ENCODE data around the gene PRELID2.

The PRELID2 gene

GRCh38 chr5:145778144-145778900 lies 56.8 kb downstream of the PRELID2 start:
- Histone ChIP-seq H3K4me1 (ENCODE audit: insufficient read depth, insufficient read length) (no peaks in the 10 kb centered on the region), H3K9ac (ENCODE audit: insufficient read length, low read depth) (no peak overlapping the region), H3K36me3 (ENCODE audit: insufficient read depth, insufficient read length, low read length) (no peaks in the 10 kb centered on the region), H3K27me3 (ENCODE audit: insufficient read depth, insufficient read length) (no peaks in the 10 kb centered on the region), H3K4me3 (ENCODE audit: insufficient read length, low read depth) (no peak overlapping the region), H3K9me3 (ENCODE audit: insufficient read depth, low read length) (peaks cover 10% of the 10 kb centered on the region; the same call in 1 of the 2 replicates)
- TF ChIP-seq SUZ12 (IDR thresholded peaks at IDR 0.05; ENCODE audit: extremely low read depth, insufficient read depth, insufficient read length) (no peak), ZNF274 (IDR thresholded peaks at IDR 0.05; ENCODE audit: low read depth, low read length) (no peak), YY1 (IDR thresholded peaks at IDR 0.05; ENCODE audit: insufficient read depth, insufficient read length) (no peak)
- no peak for DNase-seq (ENCODE audit: low read depth, low spot score)

- H3K27me3 ChIP-seq (ENCODE audit: insufficient read depth, insufficient read length), result no peaks in the 10 kb centered on the region
- peaks cover 10% of the 10 kb centered on the region; the same call in 1 of the 2 replicates for H3K9me3 ChIP-seq (ENCODE audit: insufficient read depth, low read length)
- TF ChIP-seq SUZ12 (IDR thresholded peaks at IDR 0.05; ENCODE audit: extremely low read depth, insufficient read depth, insufficient read length) (no peak), YY1 (IDR thresholded peaks at IDR 0.05; ENCODE audit: insufficient read depth, insufficient read length) (no peak)
- no peak overlapping the region for H3K9ac ChIP-seq (ENCODE audit: insufficient read length, low read depth)
- H3K36me3 ChIP-seq (ENCODE audit: insufficient read depth, insufficient read length, low read length), result no peaks in the 10 kb centered on the region
- H3K4me3 ChIP-seq (ENCODE audit: insufficient read length, low read depth), result no peak overlapping the region
- no peaks in the 10 kb centered on the region for H3K4me1 ChIP-seq (ENCODE audit: insufficient read depth, insufficient read length)
- no peak for DNase-seq (ENCODE audit: low read depth, low spot score)
Measured at GRCh38 chr5:145777445-145778063, 57.6 kb downstream of the PRELID2 start.

DNA sequence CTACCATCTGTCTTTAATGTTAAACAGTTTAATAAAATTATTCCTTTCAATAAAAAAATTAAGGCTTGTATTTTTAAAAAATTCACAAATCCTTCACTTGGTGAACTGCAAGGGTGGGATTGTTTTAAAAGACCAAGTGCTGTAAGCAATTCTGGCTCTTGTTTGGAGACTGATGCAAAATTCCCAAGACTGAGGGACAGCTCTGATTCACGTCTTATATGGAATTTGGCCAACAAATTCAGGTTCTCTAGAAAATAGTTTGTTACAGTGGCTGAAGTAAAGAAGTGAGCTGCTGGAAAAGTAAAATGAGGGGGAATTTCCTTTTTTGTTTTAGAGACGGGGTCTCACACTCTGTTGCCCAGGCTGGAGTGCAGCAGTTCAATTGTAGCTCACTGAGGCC lies 58.3 kb downstream of the PRELID2 start:
- TF ChIP-seq SUZ12 (IDR thresholded peaks at IDR 0.05; ENCODE audit: extremely low read depth, insufficient read depth, insufficient read length), result no peak
- no peak for TF ChIP-seq ZNF274 (IDR thresholded peaks at IDR 0.05; ENCODE audit: low read depth, low read length)
- no peak for TF ChIP-seq YY1 (IDR thresholded peaks at IDR 0.05; ENCODE audit: insufficient read depth, insufficient read length)
- DNase-seq (ENCODE audit: low read depth, low spot score), result no peak
- no peak overlapping the region for H3K9ac ChIP-seq (ENCODE audit: insufficient read length, low read depth)
- no peaks in the 10 kb centered on the region for H3K27me3 ChIP-seq (ENCODE audit: insufficient read depth, insufficient read length)
- H3K9me3 ChIP-seq (ENCODE audit: insufficient read depth, low read length), result peaks cover 10% of the 10 kb centered on the region; the same call in 1 of the 2 replicates
- H3K36me3 ChIP-seq (ENCODE audit: insufficient read depth, insufficient read length, low read length), result no peaks in the 10 kb centered on the region
- H3K4me1 ChIP-seq (ENCODE audit: insufficient read depth, insufficient read length), result no peaks in the 10 kb centered on the region
- H3K4me3 ChIP-seq (ENCODE audit: insufficient read length, low read depth), result no peak overlapping the region

DNA sequence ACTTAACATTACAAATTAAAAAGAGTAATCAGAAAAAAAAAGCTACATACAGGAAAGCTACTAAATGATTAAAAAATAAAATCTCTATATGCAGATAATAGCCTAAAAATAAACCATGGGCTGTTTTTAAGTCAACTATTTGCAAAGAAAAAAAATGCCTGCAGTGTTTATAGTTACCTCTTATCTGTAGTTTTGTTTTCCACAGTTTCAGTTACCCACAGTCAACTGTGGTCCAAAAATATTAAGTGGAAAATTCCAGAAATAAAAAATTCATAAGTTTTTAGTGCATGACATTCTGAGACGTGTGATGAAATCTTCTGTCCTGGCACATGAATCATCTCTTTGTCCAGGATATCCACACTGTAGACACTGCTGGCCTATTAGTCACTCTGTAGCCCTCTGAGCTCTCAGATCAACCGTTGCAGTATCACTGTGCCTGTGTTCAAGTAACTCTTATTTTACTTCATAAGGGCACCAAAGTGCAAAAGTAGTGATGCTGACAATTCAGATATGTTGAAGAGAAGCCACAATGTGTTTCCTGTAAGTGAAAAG lies 59.2 kb downstream of the PRELID2 start:
- TF ChIP-seq SUZ12 (IDR thresholded peaks at IDR 0.05; ENCODE audit: extremely low read depth, insufficient read depth, insufficient read length) (no peak), YY1 (IDR thresholded peaks at IDR 0.05; ENCODE audit: insufficient read depth, insufficient read length) (no peak), ZNF274 (IDR thresholded peaks at IDR 0.05; ENCODE audit: low read depth, low read length) (no peak)
- no peak for DNase-seq (ENCODE audit: low read depth, low spot score)
- Histone ChIP-seq H3K4me3 (ENCODE audit: insufficient read length, low read depth) (no peak overlapping the region), H3K36me3 (ENCODE audit: insufficient read depth, insufficient read length, low read length) (no peaks in the 10 kb centered on the region), H3K27me3 (ENCODE audit: insufficient read depth, insufficient read length) (no peaks in the 10 kb centered on the region), H3K9me3 (ENCODE audit: insufficient read depth, low read length) (peaks cover 10% of the 10 kb centered on the region; the same call in 1 of the 2 replicates), H3K4me1 (ENCODE audit: insufficient read depth, insufficient read length) (no peaks in the 10 kb centered on the region), H3K9ac (ENCODE audit: insufficient read length, low read depth) (no peak overlapping the region)

GRCh38 chr5:145775411-145775810 lies 59.7 kb downstream of the PRELID2 start:
- Histone ChIP-seq H3K36me3 (ENCODE audit: insufficient read depth, insufficient read length, low read length) (no peaks in the 10 kb centered on the region), H3K9ac (ENCODE audit: insufficient read length, low read depth) (no peak overlapping the region), H3K4me3 (ENCODE audit: insufficient read length, low read depth) (no peak overlapping the region), H3K4me1 (ENCODE audit: insufficient read depth, insufficient read length) (no peaks in the 10 kb centered on the region), H3K9me3 (ENCODE audit: insufficient read depth, low read length) (peaks cover 10% of the 10 kb centered on the region; the same call in 1 of the 2 replicates), H3K27me3 (ENCODE audit: insufficient read depth, insufficient read length) (no peaks in the 10 kb centered on the region)
- DNase-seq (ENCODE audit: low read depth, low spot score), result no peak
- TF ChIP-seq YY1 (IDR thresholded peaks at IDR 0.05; ENCODE audit: insufficient read depth, insufficient read length), result no peak
- TF ChIP-seq SUZ12 (IDR thresholded peaks at IDR 0.05; ENCODE audit: extremely low read depth, insufficient read depth, insufficient read length), result no peak
- no peak for TF ChIP-seq ZNF274 (IDR thresholded peaks at IDR 0.05; ENCODE audit: low read depth, low read length)

- H3K36me3 ChIP-seq (ENCODE audit: insufficient read depth, insufficient read length, low read length), result no peaks in the 10 kb centered on the region
- H3K4me3 ChIP-seq (ENCODE audit: insufficient read length, low read depth), result no peak overlapping the region
- no peak for DNase-seq (ENCODE audit: low read depth, low spot score)
- H3K27me3 ChIP-seq (ENCODE audit: insufficient read depth, insufficient read length), result no peaks in the 10 kb centered on the region
- peaks cover 10% of the 10 kb centered on the region; the same call in 1 of the 2 replicates for H3K9me3 ChIP-seq (ENCODE audit: insufficient read depth, low read length)
- H3K4me1 ChIP-seq (ENCODE audit: insufficient read depth, insufficient read length), result no peaks in the 10 kb centered on the region
- TF ChIP-seq SUZ12 (IDR thresholded peaks at IDR 0.05; ENCODE audit: extremely low read depth, insufficient read depth, insufficient read length), result no peak
- TF ChIP-seq ZNF274 (IDR thresholded peaks at IDR 0.05; ENCODE audit: low read depth, low read length), result no peak
- TF ChIP-seq YY1 (IDR thresholded peaks at IDR 0.05; ENCODE audit: insufficient read depth, insufficient read length), result no peak
- no peak overlapping the region for H3K9ac ChIP-seq (ENCODE audit: insufficient read length, low read depth)
Measured at GRCh38 chr5:145774442-145774841, 60.7 kb downstream of the PRELID2 start.

DNA sequence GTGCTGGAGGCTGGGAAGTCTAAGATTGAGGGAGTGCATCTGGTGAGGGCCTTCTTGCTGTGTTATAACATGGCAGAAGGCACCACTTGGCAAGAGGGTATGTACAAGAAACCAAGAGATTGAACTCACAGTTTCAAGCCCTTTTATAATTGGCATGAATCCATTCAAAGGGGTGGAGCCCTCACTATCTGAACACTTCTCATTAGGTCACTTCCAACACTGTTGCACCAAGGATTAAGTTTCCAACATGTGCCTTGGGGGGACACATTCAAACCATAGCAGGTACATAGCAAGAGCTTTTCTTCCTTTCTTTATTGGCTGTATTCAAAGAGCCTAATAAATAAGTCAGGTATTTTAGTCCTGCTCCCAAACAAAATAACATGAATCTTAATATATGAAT lies 62.7 kb downstream of the PRELID2 start:
- H3K27me3 ChIP-seq (ENCODE audit: insufficient read depth, insufficient read length), result no peaks in the 10 kb centered on the region
- H3K36me3 ChIP-seq (ENCODE audit: insufficient read depth, insufficient read length, low read length), result no peaks in the 10 kb centered on the region
- H3K4me3 ChIP-seq (ENCODE audit: insufficient read length, low read depth), result no peak overlapping the region
- no peaks in the 10 kb centered on the region for H3K4me1 ChIP-seq (ENCODE audit: insufficient read depth, insufficient read length)
- H3K9me3 ChIP-seq (ENCODE audit: insufficient read depth, low read length), result no peaks in the 10 kb centered on the region; the same call in 1 of the 2 replicates
- H3K9ac ChIP-seq (ENCODE audit: insufficient read length, low read depth), result no peak overlapping the region
- no peak for TF ChIP-seq SUZ12 (IDR thresholded peaks at IDR 0.05; ENCODE audit: extremely low read depth, insufficient read depth, insufficient read length)
- no peak for TF ChIP-seq ZNF274 (IDR thresholded peaks at IDR 0.05; ENCODE audit: low read depth, low read length)
- TF ChIP-seq YY1 (IDR thresholded peaks at IDR 0.05; ENCODE audit: insufficient read depth, insufficient read length), result no peak
- DNase-seq (ENCODE audit: low read depth, low spot score), result no peak
